ENCODE measurements around the gene USE1.

USE1 gene

DNA sequence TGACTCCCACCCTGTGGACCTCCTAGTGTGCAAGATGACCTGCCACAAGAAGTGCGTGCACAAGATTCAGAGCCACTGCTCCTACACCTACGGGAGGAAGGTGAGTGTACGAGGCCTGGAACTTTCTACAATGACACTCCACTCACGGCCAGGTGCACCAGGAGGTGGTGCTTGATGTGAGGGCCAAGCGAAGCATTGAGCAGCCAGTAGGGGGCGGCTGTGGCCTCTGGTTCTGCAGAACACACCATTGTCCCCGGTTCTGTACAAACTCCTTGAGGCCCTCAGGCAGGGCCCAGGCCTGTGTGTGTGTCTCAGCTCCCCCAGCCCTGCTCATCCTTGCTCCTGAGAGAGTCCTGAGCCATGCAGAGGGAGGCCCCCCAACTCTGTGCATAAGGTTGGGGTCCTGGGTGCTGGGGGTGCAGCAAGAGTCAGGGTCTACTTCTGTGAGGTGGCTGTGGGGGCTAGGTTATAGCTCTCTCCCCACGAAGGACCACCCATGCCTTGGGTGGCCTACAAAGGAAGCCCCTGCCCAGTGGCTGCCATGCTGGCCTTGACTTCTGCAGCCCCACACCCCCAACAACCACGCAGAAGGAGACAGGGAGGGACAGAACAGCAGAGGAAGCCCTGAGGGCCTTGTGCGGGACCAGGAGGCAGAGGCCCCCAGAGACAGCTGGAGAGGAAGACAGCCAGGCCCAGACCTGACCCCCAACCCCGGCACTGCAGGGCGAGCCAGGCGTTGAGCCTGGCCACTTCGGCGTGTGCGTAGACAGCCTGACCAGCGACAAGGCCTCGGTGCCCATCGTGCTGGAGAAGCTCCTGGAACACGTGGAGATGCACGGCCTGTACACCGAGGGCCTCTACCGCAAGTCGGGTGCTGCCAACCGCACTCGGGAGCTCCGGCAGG is 9.7 kb upstream of the USE1 start:
- no peak for DNase-seq

DNA sequence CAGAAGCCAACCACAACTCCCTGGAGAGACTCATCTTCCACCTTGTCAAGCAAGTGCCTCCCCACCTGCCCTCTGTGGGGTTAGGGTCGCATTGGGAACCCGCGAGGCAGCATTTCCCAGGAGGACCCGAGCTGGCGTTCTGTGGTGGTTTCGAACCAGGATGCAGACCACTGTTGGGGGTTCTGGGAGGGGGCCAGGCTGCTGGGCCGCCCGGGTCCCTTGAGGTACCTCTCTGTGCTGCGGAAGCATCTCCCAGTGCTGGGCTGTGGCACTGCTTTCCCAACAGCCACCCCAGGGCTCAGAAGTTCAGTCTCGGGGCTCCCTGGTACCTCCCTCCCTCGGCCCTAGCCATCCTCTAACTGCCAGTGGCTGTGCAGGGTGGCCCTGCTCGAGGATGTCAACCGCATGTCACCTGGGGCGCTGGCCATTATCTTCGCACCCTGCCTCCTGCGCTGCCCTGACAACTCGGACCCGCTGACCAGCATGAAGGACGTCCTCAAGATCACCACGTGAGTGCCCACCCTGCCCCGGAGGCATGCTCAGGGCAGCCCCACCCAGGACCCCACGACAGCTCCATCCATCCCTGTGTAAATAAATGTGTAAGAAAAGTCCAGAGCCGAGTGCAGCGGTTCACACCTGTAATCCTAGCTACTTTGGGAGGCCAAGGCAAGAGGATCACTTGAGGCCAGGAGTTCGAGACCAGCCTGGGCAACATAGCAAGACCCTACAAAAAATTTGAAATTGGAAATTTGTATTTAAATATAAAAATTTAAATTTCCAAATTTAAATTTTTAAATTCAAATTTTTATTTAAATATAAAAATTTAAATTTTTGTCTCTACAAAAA is 8.2 kb upstream of the USE1 start:
- no peak for DNase-seq

DNA sequence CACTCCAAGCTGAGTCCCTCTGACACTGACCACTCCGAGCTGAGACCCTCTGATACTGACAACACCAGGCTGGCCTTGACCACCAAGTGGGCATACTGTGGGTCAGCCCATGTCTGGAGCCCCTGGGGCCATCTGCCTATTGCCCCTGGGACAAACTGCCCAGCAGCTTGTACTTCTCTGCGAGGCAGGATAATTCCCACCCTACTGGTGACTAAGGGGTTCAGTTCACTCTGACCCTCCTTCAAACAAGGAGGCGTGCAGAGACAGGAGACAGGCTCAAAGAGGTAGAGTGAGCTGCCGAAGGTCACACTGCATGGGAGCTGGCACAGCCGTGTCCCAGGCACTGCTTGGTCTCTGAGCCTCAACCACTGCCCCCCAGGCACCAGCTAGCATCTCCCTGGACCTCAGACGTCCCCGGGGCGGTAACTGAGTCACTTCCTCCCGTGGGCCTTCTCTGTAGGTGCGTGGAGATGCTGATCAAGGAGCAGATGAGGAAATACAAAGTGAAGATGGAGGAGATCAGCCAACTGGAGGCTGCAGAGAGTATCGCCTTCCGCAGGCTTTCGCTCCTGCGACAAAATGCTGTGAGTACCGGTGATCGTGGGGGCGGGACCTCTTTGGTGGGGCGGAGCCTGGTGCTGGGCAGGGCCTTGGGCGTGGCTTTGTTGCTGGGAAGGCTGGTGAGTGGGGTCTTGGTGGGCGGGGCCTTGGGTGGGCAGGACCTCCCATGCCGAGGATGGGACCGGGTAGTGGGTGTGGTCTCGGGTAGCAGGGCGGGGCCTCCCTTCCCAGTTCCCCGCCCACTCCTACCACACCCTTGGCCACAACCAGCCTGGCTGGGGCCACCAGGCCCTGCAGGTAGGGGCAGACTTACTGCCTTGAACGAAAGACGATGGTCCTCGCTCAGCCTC is 5.8 kb upstream of the USE1 start:
- no peak for DNase-seq

DNA sequence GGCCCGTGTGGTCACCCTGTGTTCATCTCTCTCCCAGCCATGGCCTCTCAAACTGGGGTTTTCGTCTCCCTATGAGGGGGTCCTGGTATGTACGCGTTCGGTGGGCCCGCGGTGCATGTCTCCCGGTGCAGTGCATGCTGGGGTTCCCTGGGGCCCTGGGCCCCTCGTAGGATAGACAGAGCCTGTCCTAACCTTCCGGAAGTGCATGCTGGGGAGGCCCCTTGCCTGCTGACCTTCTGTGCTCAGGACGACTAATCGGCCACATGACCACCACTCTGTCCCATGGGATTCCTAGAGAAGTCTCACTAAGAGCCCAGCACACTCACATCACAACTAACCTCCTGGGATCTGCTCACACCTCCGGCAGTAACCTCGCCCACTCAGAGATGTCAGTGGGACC is 4.9 kb upstream of the USE1 start:
- no peak for DNase-seq

DNA sequence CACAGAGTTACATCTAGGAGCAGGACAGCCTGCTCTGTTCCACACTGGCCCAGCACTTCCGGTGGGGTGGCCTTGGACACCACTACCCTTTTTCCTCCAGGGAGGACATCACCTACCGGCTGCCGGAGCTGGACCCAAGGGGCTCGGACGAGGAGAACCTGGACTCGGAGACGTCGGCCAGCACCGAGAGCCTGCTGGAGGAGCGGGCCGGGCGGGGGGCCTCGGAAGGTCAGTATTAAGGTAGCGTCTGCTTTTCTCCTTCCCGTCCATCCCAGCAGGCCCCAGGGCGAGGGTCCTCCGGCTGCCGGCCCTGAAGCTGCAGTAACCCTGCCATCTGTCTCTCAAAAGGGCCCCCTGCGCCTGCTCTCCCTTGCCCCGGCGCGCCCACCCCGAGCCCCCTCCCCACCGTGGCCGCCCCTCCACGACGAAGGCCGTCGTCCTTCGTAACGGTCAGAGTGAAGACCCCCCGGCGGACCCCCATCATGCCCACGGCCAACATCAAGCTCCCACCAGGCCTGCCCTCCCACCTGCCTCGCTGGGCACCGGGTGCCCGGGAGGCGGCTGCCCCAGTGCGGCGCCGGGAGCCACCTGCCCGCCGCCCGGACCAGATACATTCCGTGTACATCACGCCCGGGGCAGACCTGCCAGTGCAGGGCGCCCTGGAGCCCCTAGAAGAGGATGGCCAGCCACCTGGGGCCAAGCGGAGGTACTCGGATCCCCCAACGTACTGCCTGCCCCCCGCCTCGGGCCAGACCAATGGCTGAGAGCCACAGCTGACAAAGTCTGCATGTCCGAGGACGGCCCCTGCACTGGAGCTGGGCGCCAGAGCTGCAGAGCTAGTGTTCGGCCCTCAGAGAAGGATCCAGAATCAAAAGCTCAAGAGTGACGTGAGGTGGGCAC is 3.4 kb upstream of the USE1 start:
- no peak for DNase-seq

DNA sequence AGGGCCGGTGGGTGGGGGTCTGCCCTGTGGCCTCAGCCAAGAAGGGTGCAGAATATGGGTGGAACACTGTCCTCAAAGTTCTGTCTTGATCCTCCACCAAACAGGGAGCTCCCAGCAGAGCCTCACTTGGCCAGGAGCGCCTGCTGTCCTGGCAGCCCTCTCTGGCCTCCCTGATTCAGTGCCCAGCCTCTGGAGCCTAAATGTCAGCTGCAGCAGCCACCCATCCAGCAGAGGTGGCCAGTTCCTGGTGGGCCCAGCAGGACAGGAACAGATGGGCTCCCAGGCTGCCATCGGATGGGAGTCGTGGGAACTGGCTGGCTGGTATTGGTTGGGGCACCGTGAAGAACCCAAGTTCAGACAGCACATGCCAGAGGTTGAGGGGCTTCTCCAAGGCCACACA is 1.8 kb upstream of the USE1 start:
- DNase-seq = no peak

DNA sequence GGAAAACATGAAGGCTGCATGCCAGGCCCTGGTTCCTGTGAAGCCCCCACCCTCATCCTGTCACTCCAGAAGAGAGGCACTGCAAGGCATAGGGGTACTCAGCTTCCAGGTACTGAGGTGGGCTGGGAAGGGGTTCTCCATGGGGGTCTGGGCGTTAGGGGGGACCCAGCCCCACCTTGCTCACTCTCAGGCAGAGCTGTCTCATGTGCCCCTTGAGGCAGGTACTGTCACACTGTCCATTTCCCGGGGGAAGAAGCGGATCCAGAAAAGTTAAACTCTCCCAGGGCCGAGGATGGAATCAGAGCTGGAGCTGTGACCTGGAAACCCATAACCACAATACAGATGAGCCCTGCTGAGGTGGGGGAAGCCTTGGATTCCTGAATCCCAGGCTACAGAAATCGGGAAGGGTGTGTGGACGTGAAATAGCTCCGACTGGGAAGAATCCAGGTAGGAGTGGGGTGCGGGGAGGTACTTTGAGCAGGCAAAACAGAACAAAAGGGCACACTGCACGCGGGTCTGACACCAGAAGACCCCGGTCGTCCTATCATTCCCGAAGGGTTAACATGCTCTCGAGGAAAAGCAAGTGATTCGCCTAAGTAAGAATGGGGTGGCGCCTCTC is 540 bp upstream of the USE1 start:
- no peak for DNase-seq

DNA sequence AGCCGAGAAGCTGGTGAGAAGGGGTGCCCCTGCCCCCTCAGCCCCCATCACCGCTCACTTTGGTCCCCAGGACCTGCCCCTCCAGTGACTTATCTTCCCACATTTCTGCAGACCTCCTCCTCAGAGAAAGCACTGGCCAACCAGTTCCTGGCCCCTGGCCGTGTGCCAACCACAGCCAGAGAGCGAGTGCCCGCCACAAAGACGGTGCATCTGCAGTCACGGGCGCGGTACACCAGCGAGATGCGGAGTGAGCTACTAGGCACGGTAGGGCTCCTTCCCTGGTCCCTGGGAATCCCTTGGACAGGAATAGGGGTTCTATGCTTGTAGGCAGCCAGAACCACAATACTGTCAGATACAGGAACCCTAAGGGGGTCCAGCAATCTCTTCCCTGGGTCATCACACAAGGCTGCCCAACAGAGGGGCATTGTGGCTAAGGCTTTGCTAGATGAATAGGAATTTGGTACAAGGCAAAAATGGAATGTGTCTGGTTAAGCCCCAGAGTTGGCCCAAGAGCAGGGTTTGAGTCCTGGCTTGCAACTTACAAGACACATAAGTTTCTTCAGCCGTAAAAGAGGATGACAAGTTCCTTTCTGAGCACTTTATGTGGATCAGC is 1.0 kb downstream of the USE1 start:
- no peak for DNase-seq

DNA sequence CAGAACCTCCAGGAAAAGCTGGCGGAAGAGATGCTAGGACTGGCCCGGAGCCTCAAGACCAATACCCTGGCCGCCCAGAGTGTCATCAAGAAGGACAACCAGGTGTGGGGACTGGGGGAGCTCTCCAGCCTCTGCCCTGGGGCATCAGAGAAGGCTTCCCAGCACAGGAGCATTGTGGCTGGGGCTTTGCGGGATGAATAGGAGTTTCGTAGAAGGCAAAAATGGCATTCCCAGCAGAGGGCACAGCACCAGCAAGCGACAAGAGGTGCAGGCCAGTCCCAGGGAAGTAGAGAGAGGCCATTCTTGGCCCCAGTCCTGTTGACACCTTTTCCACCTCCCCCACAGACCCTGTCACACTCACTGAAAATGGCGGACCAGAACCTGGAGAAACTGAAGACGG is 4.1 kb downstream of the USE1 start:
- DNase-seq = no peak

DNA sequence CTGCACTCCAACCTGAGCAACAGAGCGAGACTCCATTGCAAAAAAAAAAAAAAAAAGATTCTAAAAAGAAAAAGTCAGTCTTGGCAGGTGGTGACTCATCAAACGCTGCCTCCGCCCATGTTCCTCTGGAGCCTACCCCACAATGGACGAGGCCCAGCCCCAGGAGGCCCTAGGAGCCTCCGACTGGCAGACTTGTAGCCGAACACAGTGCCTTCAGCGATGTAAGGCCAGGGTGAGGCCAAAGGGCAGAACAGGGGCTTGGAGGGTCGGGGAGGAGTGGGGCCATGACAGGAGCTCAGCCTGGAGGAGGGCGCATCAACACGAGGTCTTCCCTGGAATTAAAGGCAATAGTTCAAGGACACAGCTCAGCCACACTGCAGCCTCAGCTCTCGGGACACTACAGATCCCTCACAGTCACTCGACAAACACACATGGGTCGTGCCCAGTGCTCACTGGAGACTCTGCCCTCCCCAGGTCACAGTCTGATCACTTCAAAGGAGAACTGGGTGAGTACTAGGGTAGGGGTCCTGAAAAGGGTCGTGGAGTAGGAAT is 5.1 kb downstream of the USE1 start:
- no peak for DNase-seq

DNA sequence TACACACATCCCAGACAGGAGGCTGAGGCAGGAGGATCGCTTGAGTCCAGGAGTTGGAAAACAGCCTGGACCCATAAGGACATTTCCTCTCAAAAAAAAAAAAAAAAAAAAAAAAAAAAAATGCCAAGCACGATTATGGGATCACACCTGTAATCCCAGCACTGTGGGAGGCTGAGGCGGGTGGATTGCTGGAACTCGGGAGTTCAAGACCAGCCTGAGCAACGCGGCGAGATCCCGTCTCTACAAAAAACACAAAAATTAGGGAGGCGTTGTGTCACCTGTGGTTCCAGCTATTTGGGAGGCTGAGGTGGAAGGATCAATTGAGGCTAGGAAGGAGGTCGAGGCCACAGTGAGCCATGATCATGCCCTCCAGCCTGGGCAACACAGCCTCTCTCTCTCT is 9.9 kb downstream of the USE1 start:
- no peak for DNase-seq

DNA sequence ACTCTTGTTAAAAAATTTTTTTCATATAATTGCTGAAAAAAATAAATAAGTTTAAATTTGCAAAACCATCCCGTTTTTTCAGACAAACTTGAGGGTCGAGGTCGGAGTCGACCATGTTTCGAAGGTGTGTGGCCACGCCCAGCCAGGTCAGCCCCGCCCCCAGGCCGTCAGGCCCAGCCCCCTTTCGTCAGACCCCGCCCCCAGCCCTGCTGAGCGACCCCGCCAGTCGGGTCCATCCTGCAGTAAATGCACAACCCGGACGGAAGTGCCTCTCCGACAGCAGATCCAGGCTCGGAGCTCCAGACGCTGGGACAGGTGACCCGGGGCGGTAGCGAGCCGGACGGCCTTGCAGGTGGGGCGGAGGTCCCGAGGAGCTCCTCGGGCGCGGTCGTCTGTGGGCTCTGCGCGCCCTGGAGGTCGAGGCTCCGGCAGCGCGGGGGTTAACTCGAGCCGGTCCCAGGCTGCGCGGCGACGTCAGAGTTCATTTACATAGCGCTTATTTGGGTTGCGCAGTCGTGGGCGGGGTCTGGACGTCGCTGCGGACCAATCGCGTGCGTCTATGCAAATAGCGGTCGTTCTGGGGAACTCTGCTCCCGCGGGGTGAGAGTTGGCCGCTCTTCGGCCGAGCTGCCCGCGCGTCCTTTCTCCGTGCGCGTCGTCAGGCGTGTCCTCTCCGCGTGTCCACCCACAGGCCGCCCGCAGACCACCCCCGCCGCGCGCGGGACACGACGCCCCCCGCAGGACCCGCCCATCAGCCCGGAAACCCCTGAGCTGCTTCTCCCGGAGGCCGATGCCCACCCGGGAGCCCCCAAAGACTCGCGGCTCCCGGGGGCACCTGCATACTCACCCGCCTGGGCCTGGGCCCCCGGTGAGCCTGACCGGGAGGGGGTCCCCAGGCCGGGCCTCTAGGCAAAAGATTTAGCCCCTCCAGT is 11.1 kb downstream of the USE1 start, which contains the start of gene OCEL1:
Gene OCEL1 (plus strand): TSS at position 225 of the 932 bp plus-strand sequence. CDS start 22 bp downstream, at position 247.
- peak; percentile 76 for DNase-seq

DNA sequence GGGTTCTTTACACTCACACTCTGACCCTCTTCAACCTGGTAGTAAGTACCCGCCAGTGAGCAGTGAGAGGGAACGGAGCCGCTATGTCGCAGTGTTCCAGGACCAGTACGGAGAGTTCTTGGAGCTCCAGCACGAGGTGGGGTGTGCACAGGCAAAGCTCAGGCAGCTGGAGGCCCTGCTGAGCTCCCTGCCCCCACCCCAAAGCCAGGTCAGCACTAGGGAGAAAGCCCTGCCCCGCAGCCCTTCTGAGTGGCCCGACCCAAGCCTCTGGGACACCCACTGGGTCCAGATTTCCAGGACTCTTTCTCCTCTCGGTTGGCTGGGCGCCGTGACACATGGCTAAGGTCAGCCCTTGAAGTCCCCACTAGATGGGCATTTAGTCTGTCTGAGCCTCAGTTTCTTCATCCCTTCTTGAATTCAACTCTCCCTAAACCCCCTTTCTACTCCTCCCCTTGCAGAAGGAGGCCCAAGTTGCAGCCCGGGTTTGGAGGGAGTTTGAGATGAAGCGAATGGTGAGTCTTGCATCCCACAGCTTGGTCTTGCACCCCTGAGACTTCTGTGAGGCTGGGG is 12.7 kb downstream of the USE1 start:
- DNase-seq = no peak

DNA sequence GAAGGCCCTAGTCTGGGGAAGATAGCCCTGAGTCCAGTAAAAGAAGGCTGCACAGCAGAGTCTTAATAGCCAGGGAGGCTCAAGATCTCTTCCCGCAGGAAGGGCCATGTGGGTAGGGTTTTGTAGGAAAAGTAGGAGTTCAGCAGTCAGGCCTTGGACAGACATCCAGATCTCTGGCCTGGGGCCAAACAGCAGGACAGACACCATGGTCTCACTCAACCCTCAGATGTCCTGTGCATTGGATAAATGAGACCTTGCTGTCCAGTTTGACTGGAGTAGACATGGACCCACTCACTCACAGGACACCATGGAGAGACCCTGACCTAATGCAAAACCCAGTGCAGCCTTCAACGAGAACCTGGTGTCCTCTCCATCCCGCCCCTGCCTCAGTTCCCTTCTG is 14.7 kb downstream of the USE1 start:
- no peak for DNase-seq

DNA sequence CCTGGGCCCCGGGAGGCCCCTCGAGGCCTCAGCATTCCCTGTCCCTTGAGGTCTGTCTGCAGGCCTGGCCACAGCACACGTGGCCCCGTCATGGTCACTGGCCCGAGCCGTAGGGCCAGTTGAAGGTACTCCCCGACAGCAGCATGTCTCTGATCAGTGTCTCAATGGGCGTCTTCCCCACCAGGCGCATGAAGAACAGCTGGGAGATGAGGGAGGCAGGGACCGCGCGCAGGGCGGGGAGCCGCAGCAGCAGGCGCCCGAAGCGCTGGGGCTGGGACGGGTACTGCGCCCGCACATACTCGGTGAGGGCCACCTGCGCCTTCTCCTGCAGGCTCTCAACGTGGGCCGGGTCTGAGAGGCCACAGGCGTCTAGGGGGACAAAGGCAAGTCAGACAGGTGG is 17.1 kb downstream of the USE1 start:
- no peak for DNase-seq

DNA sequence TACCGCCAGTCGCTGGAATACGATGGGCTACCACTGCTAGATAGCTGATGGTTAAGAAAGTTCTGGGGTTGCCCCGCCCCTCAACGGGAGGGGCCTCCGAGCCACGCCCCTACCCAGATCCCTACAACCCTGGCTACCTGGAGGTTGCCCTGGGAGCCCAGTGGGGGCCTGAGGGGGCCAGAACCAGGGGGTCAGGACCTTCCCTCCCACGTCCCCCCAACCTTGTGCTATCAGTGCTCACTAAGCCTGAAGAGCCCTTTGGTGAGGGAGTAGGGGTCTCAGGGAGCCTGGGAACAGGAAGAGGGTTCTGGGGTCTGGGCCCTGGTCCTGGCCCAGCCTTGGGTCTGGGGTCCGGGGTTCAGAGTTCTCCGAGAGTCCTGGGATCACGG is 19.7 kb downstream of the USE1 start:
- DNase-seq = no peak

DNA sequence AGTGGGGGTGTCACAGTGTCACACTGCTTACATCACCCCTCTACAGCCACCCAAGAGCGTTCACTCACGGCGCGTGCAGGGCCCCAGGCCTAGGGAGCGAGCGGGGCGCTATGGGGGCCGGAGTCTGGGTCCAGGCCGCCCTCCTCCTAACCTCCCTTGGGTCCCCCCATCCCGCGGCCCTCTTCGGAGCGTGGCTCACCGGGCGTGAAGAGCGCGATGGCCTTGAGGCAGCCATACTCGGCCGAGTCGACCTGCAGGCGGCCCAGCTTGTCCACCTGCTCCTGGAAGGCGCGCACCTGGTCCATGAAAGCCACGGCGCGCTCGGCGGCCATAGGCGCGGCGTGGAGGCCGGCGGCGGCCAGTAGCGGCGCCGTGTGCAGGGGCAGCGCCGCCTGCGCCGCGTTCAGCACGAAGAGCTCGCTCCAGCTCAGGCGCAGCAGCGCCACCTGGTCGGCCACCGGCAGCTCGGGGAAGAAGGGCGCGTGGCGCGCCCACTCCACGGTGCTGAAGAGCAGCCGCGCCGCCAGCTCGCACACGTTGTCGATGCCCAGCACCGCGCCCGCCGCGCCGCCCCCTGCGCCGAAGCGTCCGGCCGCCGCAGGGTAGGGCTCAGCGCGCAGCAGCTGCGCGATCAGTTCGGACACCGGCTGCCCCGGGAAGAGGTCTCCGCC is 20.3 kb downstream of the USE1 start:
- DNase-seq = no peak

DNA sequence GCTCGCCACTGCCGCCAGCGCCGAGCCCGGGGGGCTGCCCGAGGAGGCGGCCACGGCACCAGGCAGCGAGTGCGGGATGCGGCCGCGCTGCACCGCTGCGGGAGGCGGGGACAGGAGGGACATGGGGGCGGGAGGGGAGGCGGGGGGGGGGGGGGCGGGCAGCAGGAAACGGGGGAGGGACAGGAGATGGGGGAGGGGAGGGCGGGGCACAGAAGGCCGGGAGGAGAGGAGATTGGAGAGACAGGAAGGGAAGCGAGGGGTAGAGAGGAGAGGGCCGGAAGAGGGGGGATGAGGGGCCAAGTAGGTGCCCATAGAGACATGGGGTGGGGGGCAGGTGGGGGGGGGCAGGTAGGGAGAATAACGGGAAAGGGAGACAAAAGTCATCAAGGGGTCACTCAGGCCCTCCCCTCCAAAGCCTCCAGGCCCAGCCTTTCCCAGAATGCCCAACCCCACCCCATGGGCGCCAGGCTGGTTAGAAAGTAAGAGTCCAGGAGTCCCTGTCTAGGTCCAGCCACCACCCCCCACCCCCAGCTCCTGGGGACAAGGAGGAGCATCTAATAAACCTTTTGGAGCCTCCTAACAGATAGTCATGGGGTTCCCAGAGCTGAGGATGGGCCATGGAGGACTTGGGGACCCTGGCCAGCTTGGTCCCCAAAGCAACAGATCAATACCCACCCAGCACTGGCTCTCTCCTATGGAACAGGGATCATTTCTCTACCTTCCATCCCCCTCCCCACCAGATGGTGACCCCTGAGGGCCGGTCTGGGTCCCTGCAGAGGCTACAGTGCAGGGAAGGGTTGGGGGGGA is 21.0 kb downstream of the USE1 start:
- no peak for DNase-seq

All from SIG-M5 (cell line).